ENCODE results near the gene BIRC5.
"Not testable (repeated sequence)": the region's sequence is repeated elsewhere in the genome, so short reads cannot be mapped to it uniquely, and the experiment has no call there.

BIRC5 gene

DNA sequence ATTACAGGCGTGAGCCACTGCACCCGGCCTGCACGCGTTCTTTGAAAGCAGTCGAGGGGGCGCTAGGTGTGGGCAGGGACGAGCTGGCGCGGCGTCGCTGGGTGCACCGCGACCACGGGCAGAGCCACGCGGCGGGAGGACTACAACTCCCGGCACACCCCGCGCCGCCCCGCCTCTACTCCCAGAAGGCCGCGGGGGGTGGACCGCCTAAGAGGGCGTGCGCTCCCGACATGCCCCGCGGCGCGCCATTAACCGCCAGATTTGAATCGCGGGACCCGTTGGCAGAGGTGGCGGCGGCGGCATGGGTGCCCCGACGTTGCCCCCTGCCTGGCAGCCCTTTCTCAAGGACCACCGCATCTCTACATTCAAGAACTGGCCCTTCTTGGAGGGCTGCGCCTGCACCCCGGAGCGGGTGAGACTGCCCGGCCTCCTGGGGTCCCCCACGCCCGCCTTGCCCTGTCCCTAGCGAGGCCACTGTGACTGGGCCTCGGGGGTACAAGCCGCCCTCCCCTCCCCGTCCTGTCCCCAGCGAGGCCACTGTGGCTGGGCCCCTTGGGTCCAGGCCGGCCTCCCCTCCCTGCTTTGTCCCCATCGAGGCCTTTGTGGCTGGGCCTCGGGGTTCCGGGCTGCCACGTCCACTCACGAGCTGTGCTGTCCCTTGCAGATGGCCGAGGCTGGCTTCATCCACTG, at the start of gene BIRC5:
TSS of gene BIRC5 (plus strand) at position 238 of the 690 bp plus-strand sequence. CDS start at position 302, 64 bp downstream.
- peak within 1 kb of the TSS; percentile 70 for H3K4me3 ChIP-seq (ENCODE audit: low read depth, low read length)

DNA sequence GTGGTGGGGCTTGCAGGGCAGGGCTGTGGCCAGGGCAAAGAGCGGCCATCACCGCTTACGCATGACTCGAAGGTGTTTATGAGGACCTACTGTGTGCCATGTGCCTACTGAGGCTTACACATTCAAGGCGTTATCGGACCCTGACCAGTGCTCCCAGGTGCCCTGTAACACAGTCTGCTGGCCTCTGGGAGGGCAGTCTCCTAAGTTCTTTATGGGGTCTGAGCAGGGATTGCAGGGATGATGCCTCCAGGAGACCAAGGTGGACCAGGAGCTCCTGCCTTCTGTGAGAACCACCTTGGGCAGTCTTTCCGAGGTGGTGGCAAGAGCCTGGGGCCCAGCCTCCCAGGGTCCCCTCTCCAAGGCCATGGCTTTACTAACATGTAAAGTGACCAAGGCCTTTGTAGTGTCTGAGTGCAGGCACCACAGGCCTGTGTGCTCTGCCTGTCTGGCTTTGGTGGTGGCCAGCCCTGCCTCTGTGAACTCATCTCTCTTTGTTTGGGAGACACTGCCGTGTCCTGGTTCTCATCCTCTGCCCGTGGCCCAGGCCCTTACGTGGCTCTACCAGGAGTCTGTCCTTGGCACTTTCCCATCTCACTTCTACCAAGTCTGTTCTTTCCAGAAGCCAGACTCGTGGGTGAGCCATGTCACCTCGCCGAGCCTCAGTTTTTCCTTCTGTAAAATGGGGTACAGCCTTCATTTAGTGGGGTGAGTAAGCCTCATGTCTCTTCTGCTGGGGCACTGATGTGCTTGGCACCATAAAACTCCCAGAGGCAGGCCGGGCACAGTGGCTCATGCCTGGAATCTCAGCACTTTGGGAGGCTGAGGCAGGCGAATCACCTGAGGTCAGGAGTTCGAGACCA, 49.1 kb upstream of the BIRC5 start:
- no peak overlapping the region for H3K4me3 ChIP-seq (ENCODE audit: low read depth, low read length)

More for the DNA sequence above, at the start of gene BIRC5:
- peak; percentile 36 for DNase-seq (ENCODE audit: low read depth)

DNA sequence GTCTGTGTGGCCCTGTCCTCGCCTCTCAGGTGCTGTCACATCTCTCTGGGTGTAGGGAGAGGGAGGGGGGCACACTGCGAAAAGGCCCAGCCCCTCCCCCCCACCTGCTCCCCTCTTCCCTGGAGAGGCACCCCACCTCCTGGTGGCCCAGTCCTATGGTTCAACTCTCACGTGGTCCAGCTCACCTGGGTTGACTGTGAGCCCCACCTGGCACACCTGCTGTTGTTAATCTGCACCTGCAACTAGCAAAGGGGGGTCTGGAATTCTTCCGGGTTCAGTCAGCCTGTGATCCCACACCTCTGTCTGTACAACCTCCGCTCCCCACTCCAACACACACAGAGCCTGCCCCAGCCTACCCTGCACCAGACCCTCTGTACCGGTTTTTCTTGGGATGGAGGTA, 47.6 kb upstream of the BIRC5 start:
- no peak for DNase-seq (ENCODE audit: low read depth)
- H3K4me3 ChIP-seq (ENCODE audit: low read depth, low read length): no peak overlapping the region

More for the DNA sequence above, 49.1 kb upstream of the BIRC5 start:
- DNase-seq (ENCODE audit: low read depth): no peak

GRCh38 chr17:78168242-78168902, 45.7 kb upstream of the BIRC5 start, which contains the start of gene SYNGR2:
Gene SYNGR2 (plus strand): TSS chr17:78168581. CDS start chr17:78168617, 36 bp downstream.
- DNase-seq (ENCODE audit: low read depth): no peak
- peak within 1 kb of the TSS; percentile 45 for H3K4me3 ChIP-seq (ENCODE audit: low read depth, low read length)

GRCh38 chr17:78168903-78169793, 44.9 kb upstream of the BIRC5 start:
- no peak for DNase-seq (ENCODE audit: low read depth)
- peak overlapping the region; percentile 45 for H3K4me3 ChIP-seq (ENCODE audit: low read depth, low read length)

- H3K4me3 ChIP-seq (ENCODE audit: low read depth, low read length): no peak overlapping the region
- DNase-seq (ENCODE audit: low read depth): no peak
These were observed 43.1 kb upstream of the BIRC5 start for GRCh38 chr17:78170692-78171590.

GRCh38 chr17:78171591-78172248, 42.3 kb upstream of the BIRC5 start:
- not testable (repeated sequence) for H3K4me3 ChIP-seq (ENCODE audit: low read depth, low read length); DNase-seq (ENCODE audit: low read depth)

- H3K4me3 ChIP-seq (ENCODE audit: low read depth, low read length): no peak overlapping the region
- DNase-seq (ENCODE audit: low read depth): no peak
These were observed 41.6 kb upstream of the BIRC5 start for GRCh38 chr17:78172249-78173051.

DNA sequence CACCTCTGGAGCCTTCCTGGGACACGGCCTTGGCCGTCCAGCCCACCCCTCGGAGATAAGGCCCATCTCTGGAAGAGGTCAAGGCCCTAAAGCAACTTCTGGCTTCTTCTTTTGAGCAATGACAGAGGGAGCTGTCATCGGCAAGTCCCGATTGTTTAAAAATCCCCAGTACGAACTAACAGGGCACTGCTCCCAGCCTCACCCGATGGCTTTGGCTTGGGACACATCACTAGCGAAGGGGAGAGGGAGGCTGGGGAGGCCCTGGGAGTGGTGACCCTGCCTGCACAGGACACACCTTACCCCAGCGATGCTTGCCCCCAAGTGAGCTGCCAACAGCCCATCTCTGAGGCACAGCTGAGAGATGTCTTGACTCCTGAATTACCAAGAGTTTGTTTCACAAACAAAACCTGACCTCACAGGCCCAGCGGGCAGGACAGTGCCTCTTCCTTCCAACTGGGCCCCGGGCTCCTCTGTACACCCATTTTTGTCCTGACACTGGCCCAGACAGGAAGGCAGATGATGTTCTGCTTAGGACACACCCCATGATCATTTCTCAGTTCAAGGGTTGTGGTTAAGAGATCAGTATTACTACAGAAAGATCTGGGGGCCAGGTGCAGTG, 40.8 kb upstream of the BIRC5 start:
- H3K4me3 ChIP-seq (ENCODE audit: low read depth, low read length): no peak overlapping the region
- no peak for DNase-seq (ENCODE audit: low read depth)

DNA sequence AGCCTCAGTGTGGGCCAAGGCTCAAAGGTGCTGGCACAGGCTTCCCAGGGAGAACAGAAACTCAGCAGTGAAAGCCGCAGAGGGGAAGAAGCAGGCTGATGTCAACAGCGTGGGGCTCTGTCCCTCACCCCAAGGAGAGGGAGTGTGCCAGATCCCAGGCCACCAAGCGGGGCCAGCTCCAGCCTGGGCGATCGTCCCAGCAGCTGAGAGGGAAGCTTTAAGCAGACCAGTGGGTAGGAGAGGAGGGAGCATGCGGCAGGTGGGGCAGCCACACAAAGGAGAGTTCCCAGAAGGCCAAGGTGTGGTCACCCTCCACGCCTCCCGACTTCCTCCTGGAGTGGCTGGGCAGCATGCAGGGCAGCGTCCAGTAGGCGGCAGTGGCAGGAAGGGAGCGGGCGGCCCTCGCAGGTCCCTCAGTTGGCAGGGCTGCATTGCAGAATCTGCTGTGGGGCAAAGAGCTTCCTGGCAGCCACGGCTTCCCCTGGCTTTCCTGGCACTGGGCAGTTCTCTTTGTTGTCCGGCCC, 39.6 kb upstream of the BIRC5 start:
- no peak overlapping the region for H3K4me3 ChIP-seq (ENCODE audit: low read depth, low read length)

GRCh38 chr17:78174870-78175642, 39.0 kb upstream of the BIRC5 start:
- H3K4me3 ChIP-seq (ENCODE audit: low read depth, low read length): no peak overlapping the region
- DNase-seq (ENCODE audit: low read depth): no peak

More for the DNA sequence above, 39.6 kb upstream of the BIRC5 start:
- DNase-seq (ENCODE audit: low read depth): no peak

DNA sequence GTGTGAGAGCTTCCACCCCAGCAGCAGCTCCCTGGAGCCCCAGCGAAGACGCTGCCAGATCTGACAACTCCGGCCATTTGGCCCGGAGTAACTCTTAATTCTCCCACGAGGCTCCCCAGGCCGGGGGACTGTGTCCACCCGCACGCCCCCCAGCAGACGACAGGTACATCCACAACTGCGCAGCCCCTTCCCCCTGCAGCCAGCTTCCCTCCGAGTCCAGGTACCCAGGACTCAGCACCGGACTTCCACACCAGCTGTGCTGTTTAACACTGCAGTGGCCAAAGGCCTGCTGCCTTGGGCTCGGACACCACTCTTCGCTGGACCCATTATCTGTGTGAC, 38.4 kb upstream of the BIRC5 start:
- no peak overlapping the region for H3K4me3 ChIP-seq (ENCODE audit: low read depth, low read length)
- no peak for DNase-seq (ENCODE audit: low read depth)

GRCh38 chr17:78176548-78177025, 37.5 kb upstream of the BIRC5 start:
- DNase-seq (ENCODE audit: low read depth): no peak
- no peak overlapping the region for H3K4me3 ChIP-seq (ENCODE audit: low read depth, low read length)

DNA sequence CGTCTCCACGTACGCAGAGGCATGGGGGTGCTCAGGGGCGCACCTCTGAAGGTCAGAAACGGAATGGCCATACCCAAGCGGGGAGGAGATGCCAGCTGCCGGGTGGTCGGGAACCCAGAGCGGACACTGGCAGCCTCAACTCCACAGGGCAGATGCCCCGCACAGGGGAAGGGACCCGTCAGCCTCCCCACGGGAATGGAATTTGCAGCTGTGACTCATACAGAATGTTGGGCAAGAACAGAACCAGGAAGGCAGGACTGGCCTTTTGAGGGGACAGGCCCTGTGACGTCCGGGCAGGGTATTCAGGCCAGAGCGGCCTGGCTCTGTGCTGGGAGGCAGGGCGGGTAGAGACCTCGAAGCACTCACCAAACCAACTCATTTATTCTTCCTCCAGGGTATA, 34.7 kb upstream of the BIRC5 start:
- H3K4me3 ChIP-seq (ENCODE audit: low read depth, low read length): no peak overlapping the region

DNA sequence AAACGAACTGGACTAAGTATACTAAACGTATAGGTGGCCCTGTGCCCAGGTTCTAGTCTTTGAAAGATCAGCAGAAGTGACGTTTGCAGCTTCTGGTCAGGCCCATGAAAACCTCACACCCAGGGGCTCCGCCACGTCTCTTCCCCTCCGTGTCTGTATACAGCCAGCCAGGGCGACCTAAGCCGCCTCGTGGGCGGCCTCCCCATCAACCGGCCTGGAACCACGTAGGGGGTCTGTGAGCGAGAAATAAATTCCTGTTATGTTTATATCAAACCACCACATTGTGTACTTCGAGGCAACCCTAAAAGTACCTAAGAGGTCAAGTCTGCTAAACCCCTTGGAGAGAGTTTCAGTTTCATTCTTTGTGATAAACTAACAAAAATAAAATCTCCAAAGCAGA, 34.0 kb upstream of the BIRC5 start:
- no peak overlapping the region for H3K4me3 ChIP-seq (ENCODE audit: low read depth, low read length)
- DNase-seq (ENCODE audit: low read depth): no peak

More for the DNA sequence above, 34.7 kb upstream of the BIRC5 start:
- DNase-seq (ENCODE audit: low read depth): no peak
